ENCODE results near the gene GJB3.

GRCh38 chr1:34779962-34780361 is 1.1 kb upstream of the GJB3 start:
- TF ChIP-seq CTCF (conservative IDR thresholded peaks at IDR 0.05) (no peak), EZH2 (IDR thresholded peaks at IDR 0.05; ENCODE audit: low read depth) (no peak)
